GM12874 (cell line): ENCODE data around the gene SLC12A6.
A peak's percentile ranks its signal among the peaks of the same experiment; 100 is the strongest.

Experiments used
- CTCF ChIP-seq: IDR thresholded peaks from 2 replicates; pipeline ENCODE4 v1.5.1; 2011; ENCODE audit warnings: low read depth, mild to moderate bottlenecking, control low read depth, low read length, moderate library complexity; ENCODE audit not compliant: insufficient read depth

Gene SLC12A6

DNA sequence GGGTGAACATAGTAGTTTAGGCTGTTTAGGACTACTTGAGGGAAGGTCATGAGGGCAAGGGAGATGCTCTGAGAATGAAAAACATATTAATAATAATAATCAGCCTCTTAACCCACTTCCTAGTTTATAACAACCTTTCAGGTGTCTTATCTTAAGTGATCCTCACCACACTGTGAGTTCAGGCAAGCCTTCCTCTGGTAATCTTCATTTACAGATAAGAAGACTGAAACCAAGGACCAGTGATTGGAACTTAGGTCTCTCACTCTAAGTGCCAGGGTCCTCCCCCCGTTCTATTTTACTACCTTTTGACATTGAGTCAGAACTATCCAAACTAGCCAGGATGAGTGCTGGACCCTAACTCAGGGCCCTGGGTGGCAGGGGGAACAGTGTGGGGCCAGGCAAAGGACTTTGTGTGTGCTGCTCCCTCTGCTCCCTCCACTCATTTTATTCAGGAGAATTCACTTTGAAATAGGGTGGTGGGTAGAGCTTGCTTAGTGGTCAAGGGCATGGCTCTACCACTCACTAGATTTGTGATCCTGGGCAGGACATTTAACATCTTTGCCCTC, 11.2 kb upstream of the SLC12A6 start:
- no peak for TF ChIP-seq CTCF

DNA sequence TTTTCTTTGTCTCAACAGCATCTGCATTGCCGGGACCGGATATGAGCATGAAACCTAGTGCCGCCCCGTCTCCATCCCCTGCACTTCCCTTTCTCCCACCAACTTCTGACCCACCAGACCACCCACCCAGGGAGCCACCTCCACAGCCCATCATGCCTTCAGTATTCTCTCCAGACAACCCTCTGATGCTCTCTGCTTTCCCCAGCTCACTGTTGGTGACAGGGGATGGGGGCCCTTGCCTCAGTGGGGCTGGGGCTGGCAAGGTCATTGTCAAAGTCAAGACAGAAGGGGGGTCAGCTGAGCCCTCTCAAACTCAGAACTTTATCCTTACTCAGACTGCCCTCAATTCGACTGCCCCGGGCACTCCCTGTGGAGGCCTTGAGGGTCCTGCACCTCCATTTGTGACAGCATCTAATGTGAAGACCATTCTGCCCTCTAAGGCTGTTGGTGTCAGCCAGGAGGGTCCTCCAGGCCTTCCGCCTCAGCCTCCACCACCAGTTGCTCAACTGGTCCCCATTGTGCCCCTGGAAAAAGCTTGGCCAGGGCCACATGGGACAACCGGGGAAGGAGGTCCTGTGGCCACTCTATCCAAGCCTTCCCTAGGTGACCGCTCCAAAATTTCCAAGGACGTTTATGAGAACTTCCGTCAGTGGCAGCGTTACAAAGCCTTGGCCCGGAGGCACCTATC, 10.5 kb upstream of the SLC12A6 start:
- TF ChIP-seq CTCF, result no peak

GRCh38 chr15:34342737-34343575, 5.4 kb upstream of the SLC12A6 start, which contains the start of the genes NOP10 and NUTM1:
NOP10 (minus strand) TSS chr15:34343136; CDS start chr15:34343073, 63 bp downstream.
NUTM1 (plus strand) TSS chr15:34343315; CDS start chr15:34343697, 382 bp downstream.
- peak; percentile 92 for TF ChIP-seq CTCF

GRCh38 chr15:34341381-34342212, 4.0 kb upstream of the SLC12A6 start:
- TF ChIP-seq CTCF, result no peak

GRCh38 chr15:34339946-34340345, 2.4 kb upstream of the SLC12A6 start:
- TF ChIP-seq CTCF, result no peak

DNA sequence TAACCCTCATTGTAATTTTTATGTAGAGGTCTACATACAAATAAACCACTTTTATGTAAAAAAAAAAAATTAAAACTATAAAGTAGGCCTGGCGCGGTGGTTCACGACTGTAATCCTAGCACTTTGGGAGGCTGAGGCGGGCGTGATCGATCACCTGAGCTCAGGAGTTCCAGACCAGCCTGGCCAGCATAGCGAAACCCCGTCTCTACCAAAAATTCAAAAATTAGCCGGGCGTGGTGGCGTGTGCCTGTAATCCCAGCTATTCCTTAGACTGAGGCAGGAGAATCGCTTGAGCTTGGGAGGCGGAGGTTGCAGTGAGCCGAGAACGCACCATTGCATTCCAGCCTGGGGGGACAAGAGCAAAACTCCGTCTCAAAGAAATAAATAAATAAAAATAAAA, 766 bp upstream of the SLC12A6 start:
- no peak for TF ChIP-seq CTCF

DNA sequence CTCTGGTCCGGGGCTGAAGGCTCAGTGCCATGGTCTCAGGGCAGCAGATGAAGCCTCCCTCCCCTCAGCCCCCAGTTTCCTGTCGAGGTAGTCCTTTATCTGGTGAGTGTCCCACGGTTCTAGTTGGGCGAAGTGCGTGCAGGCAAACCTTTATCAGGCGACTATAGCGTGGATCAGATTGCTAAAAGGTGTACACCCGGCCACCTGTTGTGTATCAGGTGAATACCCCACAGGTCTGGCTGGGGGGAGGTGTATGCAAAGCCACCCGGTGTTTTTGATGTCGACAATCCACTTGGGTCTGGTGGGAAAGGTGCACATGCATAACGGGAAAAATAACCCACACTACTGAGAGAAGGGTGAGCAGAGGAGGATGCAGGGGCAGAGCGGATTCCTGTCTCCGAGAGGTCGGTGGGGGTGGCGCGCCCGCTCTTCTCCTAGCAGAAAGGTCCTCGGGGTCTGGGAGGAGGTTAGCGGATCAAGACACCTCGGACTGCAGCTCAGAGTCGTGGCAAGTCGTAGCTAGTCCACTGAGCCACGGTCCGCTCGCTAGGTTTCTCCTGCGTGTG, 507 bp downstream of the SLC12A6 start:
- no peak for TF ChIP-seq CTCF
